Right lobe of liver (tissue), 4 donors: Measurements from ENCODE around the gene AIF1L.

Experiments used
- CTCF ChIP-seq, 4 donors: fragments of 200-600 bp in 3 of 4; fragments of 450-650 bp in 1 of 4; IDR thresholded peaks; one replicate each; pipeline versions ENCODE4 v1.5.1 to v1.8.0; 2016 to 2022; ENCODE audit warnings: antibody characterized with exemption in 4 of 4, mild to moderate bottlenecking in 2 of 4
- POLR2A ChIP-seq: fragments of 450-650 bp; IDR thresholded peaks from one replicate; pipeline ENCODE4 v1.6.1; 2017; ENCODE audit warnings: antibody characterized with exemption, mild to moderate bottlenecking
- donor health status: DM: no; HTN: no; CAD: no.
- donor health status: DM: no; HTN: no; CAD: no.
- donor health status: DM: no; HTN: yes; CAD: no.

DNA sequence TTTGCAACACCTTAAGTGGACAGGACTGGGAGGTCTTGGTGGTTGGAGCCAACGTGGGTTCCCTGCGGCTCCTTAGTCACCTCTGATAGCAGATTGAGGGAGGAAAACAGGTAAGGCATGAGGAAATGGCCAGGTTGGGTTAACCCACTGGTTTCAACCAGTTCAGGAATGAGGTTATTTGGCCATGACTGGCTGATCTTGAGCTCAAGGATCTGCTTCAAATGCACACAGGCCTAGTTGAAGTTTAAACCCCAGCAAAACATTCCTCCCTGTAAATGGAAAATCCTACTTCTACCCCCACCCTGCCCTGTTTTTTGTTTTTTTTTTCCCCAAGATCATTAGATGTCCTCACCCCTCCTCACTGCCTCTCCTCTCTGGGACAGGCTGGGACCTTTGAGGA lies 25.8 kb downstream of the AIF1L start:
- TF ChIP-seq CTCF (IDR thresholded peaks at IDR 0.05) = no peak
- TF ChIP-seq POLR2A = no peak
